Stomach smooth muscle (tissue), 2 donors: ENCODE results near the gene MFAP2.
A peak's percentile ranks its signal among the peaks of the same experiment; 100 is the strongest.

Experiments used
- H3K27ac ChIP-seq: one replicate; pipeline ENCODE4 v1.7.0; 2013; ENCODE audit warnings: mild to moderate bottlenecking, low read length, inconsistent platforms
- H3K27me3 ChIP-seq, 2 donors: one replicate each; pipeline ENCODE4 v1.7.0; 2013; ENCODE audit warnings: low read length in 2 of 2; ENCODE audit not compliant: insufficient read depth in 2 of 2, control insufficient read depth in 1 of 2
- H3K36me3 ChIP-seq, 2 donors: one replicate each; pipeline ENCODE4 v1.7.0; 2013; ENCODE audit warnings: low read length in 2 of 2; ENCODE audit not compliant: control insufficient read depth in 2 of 2, insufficient read depth in 2 of 2
- H3K4me1 ChIP-seq: one replicate; pipeline ENCODE4 v1.7.0; 2013; ENCODE audit warnings: low read length; ENCODE audit not compliant: control insufficient read depth, insufficient read depth
- H3K4me3 ChIP-seq, 2 donors: one replicate each; pipeline ENCODE4 v1.7.0; 2013; ENCODE audit warnings: low read length in 2 of 2
- H3K9ac ChIP-seq, 2 donors: one replicate each; pipeline ENCODE4 v1.7.0; 2013; ENCODE audit warnings: low read length in 2 of 2, mild to moderate bottlenecking in 1 of 2
- H3K9me3 ChIP-seq, 2 donors: one replicate each; pipeline ENCODE4 v1.7.0; 2013; ENCODE audit warnings: low read length in 2 of 2; ENCODE audit not compliant: control insufficient read depth in 2 of 2
- donor health status: healthy.
- donor health status: Pancreatic carcinoma.

The MFAP2 gene, protein sequence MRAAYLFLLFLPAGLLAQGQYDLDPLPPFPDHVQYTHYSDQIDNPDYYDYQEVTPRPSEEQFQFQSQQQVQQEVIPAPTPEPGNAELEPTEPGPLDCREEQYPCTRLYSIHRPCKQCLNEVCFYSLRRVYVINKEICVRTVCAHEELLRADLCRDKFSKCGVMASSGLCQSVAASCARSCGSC

DNA sequence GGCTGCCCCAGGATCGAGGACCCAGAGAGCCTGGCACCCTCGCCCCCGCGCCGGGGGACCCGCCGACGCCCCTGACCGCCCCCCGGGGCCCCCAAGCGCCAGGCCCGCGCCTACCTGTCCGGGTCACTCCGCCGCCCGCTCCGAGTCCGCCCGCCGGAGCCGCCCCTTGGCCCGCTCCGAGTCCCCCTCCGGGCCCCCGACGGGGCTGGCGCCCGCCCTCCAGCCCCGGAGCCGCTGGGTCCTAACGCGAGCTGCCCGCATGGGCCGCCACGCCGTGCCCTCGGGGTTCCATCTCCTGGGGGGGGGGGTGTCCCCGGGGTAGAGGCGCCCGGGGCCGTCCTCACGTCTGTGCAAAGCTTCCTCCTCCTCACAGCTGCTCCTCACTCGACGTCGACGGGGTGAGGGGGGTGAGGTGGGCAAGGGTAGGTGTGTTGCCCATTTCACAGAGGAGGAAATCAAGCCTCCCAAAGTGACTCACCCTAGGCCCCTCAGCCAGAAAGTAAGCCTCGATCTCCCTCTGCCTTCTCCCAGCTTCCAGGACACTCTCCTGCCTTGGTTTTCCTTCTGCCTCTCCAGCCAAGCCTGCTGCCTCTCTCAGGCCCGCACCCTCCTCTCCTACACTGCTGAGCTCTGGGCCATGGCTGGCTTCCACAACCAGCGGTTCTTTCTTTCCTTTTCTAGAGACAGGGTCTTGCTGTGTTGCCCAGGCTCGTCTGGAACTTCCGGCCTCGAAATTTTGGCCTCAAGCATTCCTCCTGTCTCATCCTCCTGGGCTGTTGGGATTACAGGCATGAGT, at the start of gene MFAP2:
TSS of gene MFAP2 (minus strand) at position 148 of the 796 bp plus-strand sequence. CDS start 2,347 bp downstream, outside the sequence.
- Histone ChIP-seq H3K27ac (peak within 1 kb of the TSS; percentile 18), H3K9me3 (no peaks in the 10 kb centered on the region), H3K9ac (no peak within 1 kb of the TSS), H3K4me1 (peaks cover 9% of the 10 kb centered on the region), H3K27me3 (peaks cover 11 to 18% of the 10 kb centered on the region in 2 donors), H3K4me3 (peak within 1 kb of the TSS; percentile 4 to 61), H3K36me3 (no peaks in the 10 kb centered on the region)

DNA sequence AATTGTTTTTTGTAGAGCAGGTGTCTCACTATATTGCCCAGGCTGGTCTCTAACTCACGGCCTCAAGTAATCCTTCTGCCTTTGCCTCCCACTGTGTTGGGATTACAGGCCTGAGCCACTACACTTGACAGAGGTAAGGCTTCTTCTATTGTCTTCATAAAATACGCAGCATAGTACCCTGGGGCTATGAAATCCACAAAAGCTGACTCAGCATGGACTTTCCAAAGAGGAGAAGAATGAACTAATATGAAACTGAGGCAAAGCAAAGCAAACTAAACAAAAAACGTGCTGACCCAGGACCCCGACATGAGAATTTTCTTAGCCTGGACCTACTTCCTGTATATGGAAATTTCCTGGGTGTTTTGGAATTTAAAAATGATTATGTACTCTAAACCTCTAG, 49.8 kb upstream of the MFAP2 start:
- Histone ChIP-seq H3K36me3 (peaks cover 34 to 50% of the 10 kb centered on the region in 2 donors), H3K9me3 (no peaks in the 10 kb centered on the region), H3K4me3 (no peak overlapping the region), H3K27ac (no peak overlapping the region), H3K9ac (no peak overlapping the region), H3K4me1 (no peaks in the 10 kb centered on the region), H3K27me3 (no peaks in the 10 kb centered on the region)

DNA sequence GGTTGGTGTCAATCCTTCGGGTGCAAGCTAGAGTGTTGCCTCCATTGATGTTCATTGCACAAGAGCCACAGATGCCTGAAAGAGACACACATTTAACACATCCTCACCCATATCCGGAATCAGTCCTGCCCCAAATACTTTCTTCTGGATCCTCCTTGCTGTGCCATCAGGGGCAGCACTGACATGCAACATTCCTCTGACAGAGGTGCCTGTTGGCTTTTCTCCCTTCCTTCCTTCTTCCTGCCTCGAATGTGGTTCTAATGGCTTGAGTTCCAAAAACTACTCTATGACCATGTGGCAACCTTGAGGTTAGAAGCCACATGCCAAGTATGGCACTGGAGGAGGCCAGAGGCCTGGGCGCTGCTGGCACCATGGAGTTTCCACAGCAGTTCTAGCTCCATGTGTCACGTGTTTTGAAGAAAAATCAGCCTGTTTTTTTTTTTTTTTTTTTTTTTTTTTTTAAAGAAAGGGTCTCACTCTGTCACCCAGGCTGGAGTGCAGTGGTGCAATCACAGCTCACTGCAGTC, 48.3 kb upstream of the MFAP2 start:
- Histone ChIP-seq H3K36me3 (peaks cover 43 to 62% of the 10 kb centered on the region in 2 donors), H3K27ac (no peak overlapping the region), H3K4me1 (no peaks in the 10 kb centered on the region), H3K4me3 (no peak overlapping the region), H3K27me3 (no peaks in the 10 kb centered on the region), H3K9me3 (no peaks in the 10 kb centered on the region), H3K9ac (no peak overlapping the region)

DNA sequence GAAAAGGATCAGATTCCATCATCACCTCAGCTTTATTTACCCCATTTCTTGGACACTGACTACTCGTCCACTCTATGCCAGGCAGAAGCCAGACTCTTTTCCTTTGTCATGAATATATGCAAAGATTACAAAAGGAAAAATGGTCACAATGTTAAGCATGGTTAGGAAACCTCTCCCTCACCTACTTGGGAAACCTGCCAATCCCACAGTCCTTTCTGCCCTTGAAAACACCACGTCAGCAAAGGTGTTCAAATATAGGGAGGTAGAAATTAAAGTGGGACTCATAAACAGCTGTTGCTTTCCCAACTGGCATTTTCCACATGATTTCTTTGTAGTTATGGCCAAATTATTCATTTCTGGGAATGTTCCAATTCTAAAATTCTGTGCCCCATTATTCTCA, 47.5 kb upstream of the MFAP2 start:
- H3K27ac ChIP-seq, result no peak overlapping the region

DNA sequence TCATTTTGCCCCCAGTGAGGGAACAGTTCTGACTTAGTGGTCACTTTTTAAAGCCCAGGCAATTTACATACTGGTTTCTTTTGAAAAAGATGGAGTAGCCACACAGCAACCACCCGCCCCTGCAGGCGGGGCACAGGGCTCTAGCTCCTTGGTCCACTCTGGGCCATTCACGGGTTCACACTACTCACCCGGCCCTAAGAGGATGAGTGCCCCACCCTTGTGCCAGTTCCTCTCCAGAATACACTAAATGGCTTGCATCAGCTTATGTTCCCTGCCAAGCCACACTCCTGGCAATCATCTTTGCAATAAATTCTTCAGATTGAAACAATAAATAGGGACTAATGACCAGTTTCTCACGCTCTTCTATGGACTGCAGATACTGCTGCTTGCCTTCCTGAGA, 47.0 kb upstream of the MFAP2 start:
- H3K36me3 ChIP-seq, result peaks cover 51 to 66% of the 10 kb centered on the region in 2 donors
- no peak overlapping the region for H3K27ac ChIP-seq

More for the DNA sequence above, 47.5 kb upstream of the MFAP2 start:
- Histone ChIP-seq H3K4me1 (no peaks in the 10 kb centered on the region), H3K4me3 (no peak overlapping the region), H3K9ac (no peak overlapping the region), H3K27me3 (no peaks in the 10 kb centered on the region), H3K36me3 (peaks cover 50 to 66% of the 10 kb centered on the region in 2 donors), H3K9me3 (no peaks in the 10 kb centered on the region)

DNA sequence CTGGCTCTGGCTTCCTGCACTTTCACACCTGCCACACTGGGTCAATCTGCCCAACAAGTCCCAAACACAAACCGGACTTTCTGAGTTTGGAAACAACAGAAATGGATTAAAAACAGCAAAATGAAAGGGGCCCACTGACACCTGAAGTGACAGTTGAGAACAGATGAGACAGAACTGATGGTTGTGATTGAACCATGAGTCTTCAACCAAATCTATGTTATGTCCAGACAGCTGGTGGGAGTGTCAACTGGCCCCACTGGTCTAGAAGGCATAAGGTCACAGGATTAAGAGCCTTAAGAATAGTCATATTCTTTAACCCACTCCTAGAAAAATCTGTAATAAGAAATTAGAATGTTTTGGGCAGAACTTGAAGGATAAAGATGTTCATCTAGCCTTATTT, 44.3 kb upstream of the MFAP2 start:
- Histone ChIP-seq H3K27me3 (no peaks in the 10 kb centered on the region), H3K4me3 (no peak overlapping the region), H3K36me3 (peaks cover 68 to 80% of the 10 kb centered on the region in 2 donors), H3K9me3 (no peaks in the 10 kb centered on the region), H3K27ac (no peak overlapping the region), H3K9ac (no peak overlapping the region), H3K4me1 (no peaks in the 10 kb centered on the region)

More for the DNA sequence above, 47.0 kb upstream of the MFAP2 start:
- Histone ChIP-seq H3K4me3 (no peak overlapping the region), H3K27me3 (no peaks in the 10 kb centered on the region), H3K9me3 (no peaks in the 10 kb centered on the region), H3K9ac (no peak overlapping the region), H3K4me1 (no peaks in the 10 kb centered on the region)

DNA sequence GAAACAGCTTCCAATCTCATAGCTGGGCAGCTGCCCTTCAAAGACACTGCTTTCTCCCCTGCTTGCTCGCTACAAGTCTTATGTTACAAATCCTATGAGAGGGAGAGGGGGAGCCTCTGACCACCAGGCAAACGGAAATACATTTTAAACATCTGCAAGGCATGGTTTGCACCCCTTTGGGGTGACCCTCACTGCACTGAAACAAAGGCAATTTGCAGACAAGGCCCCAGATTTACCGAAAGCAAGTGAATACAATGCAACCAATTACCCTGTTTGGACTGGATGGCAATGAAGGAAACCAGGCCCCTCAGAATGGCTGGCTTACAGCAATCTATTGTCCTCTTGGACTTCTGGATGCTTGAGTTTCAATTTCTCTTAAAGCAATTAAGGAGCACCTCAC, 43.2 kb upstream of the MFAP2 start:
- Histone ChIP-seq H3K4me1 (no peaks in the 10 kb centered on the region), H3K9me3 (no peaks in the 10 kb centered on the region), H3K4me3 (no peak overlapping the region), H3K27me3 (no peaks in the 10 kb centered on the region), H3K27ac (no peak overlapping the region), H3K9ac (no peak overlapping the region), H3K36me3 (peaks cover 68 to 83% of the 10 kb centered on the region in 2 donors)

DNA sequence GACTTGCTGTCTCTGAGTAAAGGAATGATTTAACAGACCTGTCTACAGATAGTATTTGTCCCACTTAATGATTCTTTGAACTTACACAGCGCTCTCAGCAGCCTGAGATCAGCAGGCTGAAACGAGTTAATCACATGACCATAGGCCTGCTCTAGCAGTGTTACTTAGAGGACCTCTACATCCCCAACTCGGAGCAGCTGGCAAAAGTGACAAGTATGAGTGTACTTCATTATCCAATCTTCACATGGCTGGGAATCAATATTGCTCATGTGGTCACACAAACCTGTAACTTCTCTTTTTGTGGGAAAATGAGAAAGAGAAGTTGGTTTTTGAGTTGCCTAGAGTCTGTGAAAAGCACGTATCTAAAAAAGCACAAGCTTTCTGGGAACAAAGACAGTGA, 42.7 kb upstream of the MFAP2 start:
- Histone ChIP-seq H3K9ac (no peak overlapping the region), H3K9me3 (no peaks in the 10 kb centered on the region), H3K4me3 (no peak overlapping the region), H3K36me3 (peaks cover 68 to 83% of the 10 kb centered on the region in 2 donors), H3K27ac (no peak overlapping the region), H3K4me1 (no peaks in the 10 kb centered on the region), H3K27me3 (no peaks in the 10 kb centered on the region)

DNA sequence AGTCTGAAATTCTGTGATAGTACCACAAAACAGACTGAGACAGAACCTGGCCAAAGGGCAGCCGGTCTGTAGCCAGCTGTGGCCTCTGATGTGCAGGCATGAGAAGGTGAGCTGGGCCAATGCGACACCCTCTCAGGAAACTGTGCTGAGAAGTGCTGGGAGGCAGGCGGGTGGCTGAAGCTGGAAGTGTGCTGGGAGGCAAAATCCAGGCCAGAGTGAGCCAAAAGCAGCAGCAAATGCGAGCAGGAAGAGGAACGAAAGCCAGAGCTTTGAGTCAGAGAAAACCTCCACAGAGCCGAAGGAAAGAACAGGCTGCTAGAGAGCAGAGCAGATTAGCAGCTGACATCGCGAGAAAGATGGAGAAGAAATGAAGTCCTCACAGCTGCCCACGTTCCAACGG, 41.5 kb upstream of the MFAP2 start:
- no peak overlapping the region for H3K4me3 ChIP-seq
- no peak overlapping the region for H3K27ac ChIP-seq
- H3K9ac ChIP-seq, result no peak overlapping the region
- no peaks in the 10 kb centered on the region for H3K4me1 ChIP-seq
- H3K36me3 ChIP-seq, result peaks cover 60 to 71% of the 10 kb centered on the region in 2 donors
- no peaks in the 10 kb centered on the region for H3K9me3 ChIP-seq
- no peaks in the 10 kb centered on the region for H3K27me3 ChIP-seq

DNA sequence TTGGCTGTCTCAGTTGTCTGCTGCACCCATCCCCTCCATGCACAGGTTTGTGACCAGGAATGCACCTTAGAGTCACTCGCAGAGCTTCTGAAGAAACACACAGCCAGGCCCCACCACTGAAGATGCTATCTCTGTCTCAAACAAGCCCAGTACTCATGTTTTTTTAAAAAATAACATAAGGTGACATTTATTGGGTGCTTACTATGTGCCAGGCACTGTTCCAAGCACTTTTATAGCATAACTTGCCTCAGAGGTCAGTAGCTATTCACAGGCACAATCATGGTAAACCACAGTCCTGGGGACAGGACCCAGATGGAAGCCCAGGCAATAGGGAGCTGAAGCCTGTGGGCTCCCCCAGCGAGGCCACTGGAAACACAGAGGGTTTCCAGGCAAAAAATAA, 40.1 kb upstream of the MFAP2 start:
- Histone ChIP-seq H3K4me3 (no peak overlapping the region), H3K9me3 (no peaks in the 10 kb centered on the region), H3K27me3 (no peaks in the 10 kb centered on the region), H3K27ac (no peak overlapping the region), H3K36me3 (peaks cover 60 to 64% of the 10 kb centered on the region in 2 donors), H3K4me1 (no peaks in the 10 kb centered on the region), H3K9ac (no peak overlapping the region)

DNA sequence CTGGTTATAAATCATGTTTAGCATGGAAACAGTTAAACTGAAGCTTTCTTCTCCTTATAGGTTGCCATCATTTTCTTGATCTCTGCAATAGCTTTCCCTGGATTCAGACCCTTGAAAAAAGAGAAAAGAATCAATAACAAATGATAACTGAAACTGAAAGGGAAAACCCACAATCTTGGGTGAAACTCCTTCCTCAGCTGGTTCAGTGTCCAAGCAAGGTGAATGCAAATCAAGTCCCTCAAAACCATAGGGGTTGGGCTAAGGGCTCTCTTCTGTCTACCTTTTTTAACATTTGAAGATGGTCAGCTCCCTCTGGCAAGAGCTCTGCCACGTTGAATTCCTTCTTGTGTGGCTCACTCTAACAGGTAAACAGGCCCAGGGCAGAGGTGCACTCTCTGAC, 38.4 kb upstream of the MFAP2 start:
- peaks cover 51 to 52% of the 10 kb centered on the region in 2 donors for H3K36me3 ChIP-seq
- no peaks in the 10 kb centered on the region for H3K4me1 ChIP-seq

More for the DNA sequence above, 38.4 kb upstream of the MFAP2 start:
- no peaks in the 10 kb centered on the region for H3K27me3 ChIP-seq
- H3K9ac ChIP-seq, result no peak overlapping the region
- H3K4me3 ChIP-seq, result no peak overlapping the region
- H3K9me3 ChIP-seq, result no peaks in the 10 kb centered on the region
- H3K27ac ChIP-seq, result no peak overlapping the region
